ENCODE results near the gene PIP4K2C. TPM values are rescaled to one million over a fixed set of nuclear protein-coding genes. Genes with fewer than 3 reads are reported as not detected.
"Not testable (repeated sequence)": the region's sequence is repeated elsewhere in the genome, so short reads cannot be mapped to it uniquely, and the experiment has no call there.

PIP4K2C gene
- polyA plus RNA-seq, 1 donor, result 10.6 TPM

GRCh38 chr12:57558864-57559263 is 32.1 kb upstream of the PIP4K2C start:
- DNase-seq (ENCODE audit: low read depth), result no peak

- DNase-seq (ENCODE audit: low read depth), result no peak
These were observed 30.5 kb upstream of the PIP4K2C start for GRCh38 chr12:57560516-57560915.

GRCh38 chr12:57561117-57561516 is 29.9 kb upstream of the PIP4K2C start:
- not testable (repeated sequence) for DNase-seq (ENCODE audit: low read depth)

- no peak for DNase-seq (ENCODE audit: low read depth)
These were observed 27.6 kb upstream of the PIP4K2C start for GRCh38 chr12:57563358-57563757.

GRCh38 chr12:57564178-57564740 is 26.7 kb upstream of the PIP4K2C start:
- no peak for DNase-seq (ENCODE audit: low read depth)

GRCh38 chr12:57568838-57569237 is 22.2 kb upstream of the PIP4K2C start:
- DNase-seq (ENCODE audit: low read depth), result no peak

GRCh38 chr12:57569858-57570257 is 21.1 kb upstream of the PIP4K2C start:
- no peak for DNase-seq (ENCODE audit: low read depth)

- DNase-seq (ENCODE audit: low read depth), result not testable (repeated sequence)
These were observed 20.6 kb upstream of the PIP4K2C start for GRCh38 chr12:57570438-57570837.

- no peak for DNase-seq (ENCODE audit: low read depth)
These were observed 18.8 kb upstream of the PIP4K2C start for GRCh38 chr12:57571926-57572762.

- DNase-seq (ENCODE audit: low read depth), result no peak
These were observed 16.2 kb upstream of the PIP4K2C start for GRCh38 chr12:57574795-57575194.

- no peak for DNase-seq (ENCODE audit: low read depth)
These were observed 15.0 kb upstream of the PIP4K2C start for GRCh38 chr12:57575771-57576612.

- no peak for DNase-seq (ENCODE audit: low read depth)
These were observed 14.3 kb upstream of the PIP4K2C start for GRCh38 chr12:57576613-57577160.

- no peak for DNase-seq (ENCODE audit: low read depth)
These were observed 12.8 kb upstream of the PIP4K2C start for GRCh38 chr12:57577981-57578758.

GRCh38 chr12:57579011-57579410 is 12.0 kb upstream of the PIP4K2C start:
- no peak for DNase-seq (ENCODE audit: low read depth)

GRCh38 chr12:57579677-57580465 is 11.1 kb upstream of the PIP4K2C start:
- DNase-seq (ENCODE audit: low read depth), result no peak

- DNase-seq (ENCODE audit: low read depth), result no peak
These were observed 10.6 kb upstream of the PIP4K2C start for GRCh38 chr12:57580466-57580795.

GRCh38 chr12:57581802-57582201 is 9.2 kb upstream of the PIP4K2C start:
- DNase-seq (ENCODE audit: low read depth), result no peak

GRCh38 chr12:57582440-57582839 is 8.6 kb upstream of the PIP4K2C start:
- DNase-seq (ENCODE audit: low read depth), result no peak

- DNase-seq (ENCODE audit: low read depth), result no peak
These were observed 7.8 kb upstream of the PIP4K2C start for GRCh38 chr12:57583008-57583831.

GRCh38 chr12:57584050-57584449 is 6.9 kb upstream of the PIP4K2C start:
- no peak for DNase-seq (ENCODE audit: low read depth)

Data from forelimb muscle (tissue), 1 donor.